ENCODE results near the gene ANGEL1. TPM values are rescaled to one million over a fixed set of nuclear protein-coding genes. Genes with fewer than 3 reads are reported as not detected.

ANGEL1 gene
- total and polyA plus RNA-seq, 2 experiments from 2014 or later, result 11.0 to 15.3 TPM

DNA sequence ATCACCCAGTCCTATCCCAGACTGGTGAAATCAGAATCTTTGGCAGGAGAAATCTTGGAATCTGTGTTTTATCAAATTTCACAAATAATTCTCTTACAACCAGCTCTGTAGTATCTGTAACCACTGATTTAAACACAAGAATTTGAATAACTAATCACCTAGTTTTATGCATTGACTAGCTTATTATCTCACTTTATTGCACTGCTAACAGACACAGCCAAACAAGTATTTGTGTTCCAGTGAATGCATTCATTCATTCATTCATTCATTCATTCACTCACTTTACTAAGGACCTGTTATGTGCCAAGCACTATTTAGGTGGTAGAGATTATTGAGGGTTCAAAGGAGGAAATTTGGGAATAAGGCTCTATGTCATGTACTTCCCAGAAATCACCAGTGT lies 29.7 kb upstream of the ANGEL1 start:
- no peak for DNase-seq (ENCODE audit: low spot score)
- Histone ChIP-seq H3K27me3 (peaks cover 3% of the 10 kb centered on the region), H4K20me1 (ENCODE audit: insufficient read depth, poor library complexity, severe bottlenecking) (no peaks in the 10 kb centered on the region), H3K9me3 (ENCODE audit: low read depth) (no peaks in the 10 kb centered on the region), H3K4me1 (ENCODE audit: insufficient read depth) (no peaks in the 10 kb centered on the region), H3K4me3 (no peak overlapping the region), H3K79me2 (no peaks in the 10 kb centered on the region), H3K4me2 (no peak overlapping the region), H3K36me3 (replicated peaks; ENCODE audit: insufficient read depth, low read depth) (no peaks in the 10 kb centered on the region), H3K9me2 (replicated peaks; ENCODE audit: insufficient read depth) (no peaks in the 10 kb centered on the region), H3K27ac (no peak overlapping the region), H2AFZ (no peak overlapping the region)
- TF ChIP-seq EZH2phosphoT487 (IDR thresholded peaks at IDR 0.05; ENCODE audit: low read depth, severe bottlenecking, unreplicated experiment) (no peak), EZH2 (IDR thresholded peaks at IDR 0.05; ENCODE audit: borderline replicate concordance) (no peak)
- TF ChIP-seq, protein P1, sequence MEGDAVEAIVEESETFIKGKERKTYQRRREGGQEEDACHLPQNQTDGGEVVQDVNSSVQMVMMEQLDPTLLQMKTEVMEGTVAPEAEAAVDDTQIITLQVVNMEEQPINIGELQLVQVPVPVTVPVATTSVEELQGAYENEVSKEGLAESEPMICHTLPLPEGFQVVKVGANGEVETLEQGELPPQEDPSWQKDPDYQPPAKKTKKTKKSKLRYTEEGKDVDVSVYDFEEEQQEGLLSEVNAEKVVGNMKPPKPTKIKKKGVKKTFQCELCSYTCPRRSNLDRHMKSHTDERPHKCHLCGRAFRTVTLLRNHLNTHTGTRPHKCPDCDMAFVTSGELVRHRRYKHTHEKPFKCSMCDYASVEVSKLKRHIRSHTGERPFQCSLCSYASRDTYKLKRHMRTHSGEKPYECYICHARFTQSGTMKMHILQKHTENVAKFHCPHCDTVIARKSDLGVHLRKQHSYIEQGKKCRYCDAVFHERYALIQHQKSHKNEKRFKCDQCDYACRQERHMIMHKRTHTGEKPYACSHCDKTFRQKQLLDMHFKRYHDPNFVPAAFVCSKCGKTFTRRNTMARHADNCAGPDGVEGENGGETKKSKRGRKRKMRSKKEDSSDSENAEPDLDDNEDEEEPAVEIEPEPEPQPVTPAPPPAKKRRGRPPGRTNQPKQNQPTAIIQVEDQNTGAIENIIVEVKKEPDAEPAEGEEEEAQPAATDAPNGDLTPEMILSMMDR (IDR thresholded peaks at IDR 0.05; ENCODE audit: poor library complexity), result no peak

DNA sequence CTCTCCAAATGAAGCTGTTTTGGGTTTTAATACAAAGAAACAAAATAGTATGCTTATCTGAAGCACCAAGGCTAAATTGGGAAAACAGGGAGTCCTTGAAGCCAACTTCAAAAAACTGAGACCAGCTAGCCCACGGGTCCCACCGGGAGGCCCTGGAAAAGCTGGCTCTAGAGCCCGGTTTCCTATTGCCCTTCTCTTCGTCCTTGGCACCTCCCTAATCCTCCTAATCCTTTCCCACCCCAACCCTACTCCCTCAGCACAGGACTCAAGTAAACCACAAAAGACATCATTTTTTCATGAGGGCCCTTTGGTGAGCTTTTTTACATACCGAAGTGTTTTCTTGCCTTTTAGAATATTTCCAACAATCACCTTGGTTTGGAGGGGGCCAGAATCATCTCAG lies 24.8 kb upstream of the ANGEL1 start:
- Histone ChIP-seq H3K27me3 (no peaks in the 10 kb centered on the region), H3K9me2 (replicated peaks; ENCODE audit: insufficient read depth) (no peaks in the 10 kb centered on the region), H3K9me3 (ENCODE audit: low read depth) (no peaks in the 10 kb centered on the region), H3K79me2 (no peaks in the 10 kb centered on the region), H3K4me1 (ENCODE audit: insufficient read depth) (no peaks in the 10 kb centered on the region), H3K36me3 (replicated peaks; ENCODE audit: insufficient read depth, low read depth) (no peaks in the 10 kb centered on the region), H3K4me2 (no peak overlapping the region), H3K27ac (no peak overlapping the region), H4K20me1 (ENCODE audit: insufficient read depth, poor library complexity, severe bottlenecking) (no peaks in the 10 kb centered on the region), H3K4me3 (no peak overlapping the region), H2AFZ (no peak overlapping the region)
- TF ChIP-seq, protein P1 (IDR thresholded peaks at IDR 0.05; ENCODE audit: poor library complexity), result no peak
- TF ChIP-seq EZH2phosphoT487 (IDR thresholded peaks at IDR 0.05; ENCODE audit: low read depth, severe bottlenecking, unreplicated experiment) (no peak), EZH2 (IDR thresholded peaks at IDR 0.05; ENCODE audit: borderline replicate concordance) (no peak)
- DNase-seq (ENCODE audit: low spot score), result no peak
- 50% methylated on average over 5 of the region's 5 CpGs for WGBS (ENCODE audit: low lambda C conversion rate, missing lambda C conversion rate)

DNA sequence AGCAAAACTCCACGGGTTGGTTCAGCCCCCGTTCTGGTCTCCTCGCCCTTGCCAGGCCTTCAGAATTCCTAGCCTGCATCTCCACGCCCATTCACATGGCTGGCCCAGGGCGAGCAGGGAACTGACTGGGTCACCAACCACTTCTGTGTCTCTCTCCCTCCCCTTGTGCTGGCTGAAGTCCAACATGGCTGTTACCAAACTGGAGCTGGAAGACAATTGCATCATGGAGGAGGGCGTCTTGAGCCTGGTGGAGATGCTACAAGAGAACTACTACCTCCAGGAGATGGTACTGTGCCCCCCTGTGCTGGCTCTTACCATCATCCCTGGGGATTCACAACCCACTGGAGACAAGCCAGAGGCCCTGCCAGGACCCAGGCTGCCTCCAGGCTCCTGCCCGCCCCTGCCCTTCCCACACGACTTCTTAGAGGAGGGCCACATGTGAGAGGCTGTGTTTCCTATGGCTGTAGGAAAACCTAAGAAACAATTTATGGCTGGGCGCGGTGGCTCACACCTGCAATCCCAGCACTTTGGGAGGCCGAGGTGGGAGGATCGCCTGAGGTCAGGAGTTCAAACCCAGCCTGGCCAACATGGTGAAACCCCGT lies 23.4 kb upstream of the ANGEL1 start:
- no peak for TF ChIP-seq EZH2phosphoT487 (IDR thresholded peaks at IDR 0.05; ENCODE audit: low read depth, severe bottlenecking, unreplicated experiment)
- TF ChIP-seq, protein P1 (IDR thresholded peaks at IDR 0.05; ENCODE audit: poor library complexity), result no peak
- TF ChIP-seq EZH2 (IDR thresholded peaks at IDR 0.05; ENCODE audit: borderline replicate concordance), result no peak
- H3K4me2 ChIP-seq, result no peak overlapping the region
- no peak for DNase-seq (ENCODE audit: low spot score)
- H2AFZ ChIP-seq, result no peak overlapping the region
- H3K27ac ChIP-seq, result no peak overlapping the region
- no peak overlapping the region for H3K4me3 ChIP-seq
- H3K27me3 ChIP-seq, result no peaks in the 10 kb centered on the region
- no peaks in the 10 kb centered on the region for H3K4me1 ChIP-seq (ENCODE audit: insufficient read depth)
- H3K79me2 ChIP-seq, result no peaks in the 10 kb centered on the region
- no peaks in the 10 kb centered on the region for H3K9me3 ChIP-seq (ENCODE audit: low read depth)
- WGBS (ENCODE audit: low lambda C conversion rate, missing lambda C conversion rate), result 94% methylated on average over 13 of the region's 13 CpGs
- no peaks in the 10 kb centered on the region for H3K9me2 ChIP-seq (replicated peaks; ENCODE audit: insufficient read depth)
- H3K36me3 ChIP-seq (replicated peaks; ENCODE audit: insufficient read depth, low read depth), result no peaks in the 10 kb centered on the region
- no peaks in the 10 kb centered on the region for H4K20me1 ChIP-seq (ENCODE audit: insufficient read depth, poor library complexity, severe bottlenecking)
